Fibroblast of lung (primary cell): Measurements from ENCODE around the gene CNPPD1. TPM values are rescaled to one million over a fixed set of nuclear protein-coding genes. Genes with fewer than 3 reads are reported as not detected.

Source experiments
- DNase-seq, 2 donors: peaks; one replicate each; pipeline versions ENCODE4 v3.0.0 to v3.0.0-alpha.2; 2010; ENCODE audit warnings: low read depth in 2 of 2
- H2AFZ ChIP-seq: 2 replicates; pipeline ENCODE4 v1.5.1; 2012; ENCODE audit warnings: low read length, control low read depth, inconsistent platforms
- H3K27ac ChIP-seq: 2 replicates; pipeline ENCODE4 v1.5.1; 2011; ENCODE audit warnings: low read length, control low read depth; ENCODE audit not compliant: insufficient read depth
- H3K27me3 ChIP-seq: 2 replicates; pipeline ENCODE4 v1.5.1; 2011; ENCODE audit warnings: mild to moderate bottlenecking, low read length; ENCODE audit not compliant: control insufficient read depth, insufficient read depth
- H3K36me3 ChIP-seq: 2 replicates; pipeline ENCODE4 v1.5.1; 2011; ENCODE audit warnings: low read length; ENCODE audit not compliant: control insufficient read depth, insufficient read depth
- H3K4me1 ChIP-seq: 2 replicates; pipeline ENCODE4 v1.5.1; 2011; ENCODE audit warnings: low read length; ENCODE audit not compliant: control insufficient read depth, insufficient read depth; ENCODE audit errors: extremely low read depth
- H3K4me2 ChIP-seq: 2 replicates; pipeline ENCODE4 v1.5.1; 2011; ENCODE audit warnings: low read length, control low read depth; ENCODE audit not compliant: insufficient read depth; ENCODE audit errors: extremely low read depth
- H3K4me3 ChIP-seq, 4 experiments: fragments of 200-600 bp in 1 of 4; sonication (generic) in 1 of 4; replicated peaks in 1 of 4; 2 replicates each; pipeline ENCODE4 v1.5.1; 2011 to 2016; ENCODE audit warnings: low read length in 4 of 4, low read depth in 3 of 4, mild to moderate bottlenecking in 3 of 4, control low read depth in 2 of 4, inconsistent platforms in 1 of 4, mixed read lengths in 1 of 4; ENCODE audit not compliant: insufficient read depth in 1 of 4; ENCODE audit errors: control extremely low read depth in 1 of 4
- H3K79me2 ChIP-seq: 2 replicates; pipeline ENCODE4 v1.5.1; 2012; ENCODE audit warnings: mild to moderate bottlenecking, low read length, inconsistent platforms; ENCODE audit not compliant: control insufficient read depth, insufficient read depth
- H3K9ac ChIP-seq: 2 replicates; pipeline ENCODE4 v1.5.1; 2011; ENCODE audit warnings: mild to moderate bottlenecking, low read length, control low read depth; ENCODE audit not compliant: insufficient read depth
- H3K9me3 ChIP-seq: 2 replicates; pipeline ENCODE4 v1.5.1; 2012; ENCODE audit warnings: low read depth, low read length; ENCODE audit not compliant: control insufficient read depth, insufficient read depth
- H4K20me1 ChIP-seq: 2 replicates; pipeline ENCODE4 v1.5.1; 2011; ENCODE audit warnings: low read length; ENCODE audit not compliant: control insufficient read depth, insufficient read depth; ENCODE audit errors: extremely low read depth
- EZH2 ChIP-seq: IDR thresholded peaks from 2 replicates; pipeline ENCODE4 v1.5.1; 2012; ENCODE audit warnings: low read length, control low read depth, mild to moderate bottlenecking; ENCODE audit errors: missing control alignments
- polyA plus RNA-seq, 2 donors: library from polyadenylated mRNA; depleted of rRNA in 1 of 2; stranded (reverse) in 1 of 2; unstranded in 1 of 2; fragments of >200 nt; gene quantifications; 2 replicates each; pipeline ENCODE4 v1.2.1, GENCODE V29; 2011 to 2012; ENCODE audit warnings: missing spikeins in 1 of 2
- total RNA-seq: library from RNA; depleted of rRNA; stranded (reverse); fragments of >200 nt; gene quantifications from 2 replicates; pipeline ENCODE4 v1.2.1, GENCODE V29; 2014
- TF ChIP-seq, protein P1 (sequence below), 2 donors: IDR thresholded peaks in 1 of 2; conservative IDR thresholded peaks in 1 of 2; 1 replicate in 1 of 2; 2 replicates in 1 of 2; pipeline ENCODE4 v1.5.1; 2011 to 2012; ENCODE audit warnings: low read length in 2 of 2, control low read depth in 1 of 2, inconsistent platforms in 1 of 2, low read depth in 1 of 2, mild to moderate bottlenecking in 1 of 2

The CNPPD1 gene
- total and polyA plus RNA-seq, 2 donors (not counting 1 experiment from before 2014, with no cell fraction given): 33.5 to 42.2 TPM

DNA sequence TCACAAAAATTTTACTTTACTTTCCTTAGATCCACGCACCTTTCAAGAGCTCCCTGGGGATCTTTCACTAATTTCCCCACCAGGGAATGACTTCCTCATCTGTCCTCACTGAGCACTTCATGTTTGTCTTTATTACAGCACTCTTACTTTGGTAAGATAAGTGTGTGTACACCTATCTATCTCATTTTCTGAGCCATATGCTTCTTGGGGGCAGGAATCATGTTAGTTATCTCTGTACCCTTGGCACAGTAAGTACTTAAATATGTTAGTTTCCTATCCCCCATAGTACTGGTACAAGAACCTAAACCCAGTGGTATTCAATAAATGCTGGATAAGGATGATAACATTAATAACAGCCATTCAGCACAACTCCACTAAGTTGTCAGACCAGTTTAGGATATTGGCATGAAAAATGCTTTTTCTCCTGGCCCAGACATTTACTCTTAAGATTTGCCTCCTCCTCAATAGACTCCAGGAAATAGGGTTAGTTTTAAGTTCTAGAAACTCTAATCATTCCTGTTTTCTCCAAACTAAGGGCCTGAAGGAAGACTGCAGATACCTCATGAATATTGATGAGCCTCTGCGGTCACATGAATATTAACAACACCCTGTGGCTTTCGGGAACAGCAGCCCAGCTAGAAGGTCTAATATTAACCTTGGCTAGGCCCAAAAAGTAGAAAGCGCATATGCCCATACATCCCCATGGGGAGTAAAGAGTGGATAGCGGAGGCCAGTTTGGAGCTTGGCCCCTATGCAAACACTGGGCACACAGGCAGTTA is 54.3 kb downstream of the CNPPD1 start:
- Histone ChIP-seq H3K27me3 (no peaks in the 10 kb centered on the region), H3K4me2 (no peak overlapping the region), H3K79me2 (no peaks in the 10 kb centered on the region), H2AFZ (no peak overlapping the region), H3K4me3 (no peak overlapping the region), H3K9me3 (no peaks in the 10 kb centered on the region), H3K36me3 (no peaks in the 10 kb centered on the region), H4K20me1 (no peaks in the 10 kb centered on the region), H3K9ac (no peak overlapping the region), H3K4me1 (peaks cover 6% of the 10 kb centered on the region), H3K27ac (no peak overlapping the region)
- no peak for TF ChIP-seq EZH2
- TF ChIP-seq, protein P1, sequence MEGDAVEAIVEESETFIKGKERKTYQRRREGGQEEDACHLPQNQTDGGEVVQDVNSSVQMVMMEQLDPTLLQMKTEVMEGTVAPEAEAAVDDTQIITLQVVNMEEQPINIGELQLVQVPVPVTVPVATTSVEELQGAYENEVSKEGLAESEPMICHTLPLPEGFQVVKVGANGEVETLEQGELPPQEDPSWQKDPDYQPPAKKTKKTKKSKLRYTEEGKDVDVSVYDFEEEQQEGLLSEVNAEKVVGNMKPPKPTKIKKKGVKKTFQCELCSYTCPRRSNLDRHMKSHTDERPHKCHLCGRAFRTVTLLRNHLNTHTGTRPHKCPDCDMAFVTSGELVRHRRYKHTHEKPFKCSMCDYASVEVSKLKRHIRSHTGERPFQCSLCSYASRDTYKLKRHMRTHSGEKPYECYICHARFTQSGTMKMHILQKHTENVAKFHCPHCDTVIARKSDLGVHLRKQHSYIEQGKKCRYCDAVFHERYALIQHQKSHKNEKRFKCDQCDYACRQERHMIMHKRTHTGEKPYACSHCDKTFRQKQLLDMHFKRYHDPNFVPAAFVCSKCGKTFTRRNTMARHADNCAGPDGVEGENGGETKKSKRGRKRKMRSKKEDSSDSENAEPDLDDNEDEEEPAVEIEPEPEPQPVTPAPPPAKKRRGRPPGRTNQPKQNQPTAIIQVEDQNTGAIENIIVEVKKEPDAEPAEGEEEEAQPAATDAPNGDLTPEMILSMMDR (conservative IDR thresholded peaks at IDR 0.05 in 1 of 2, IDR thresholded peaks at IDR 0.05 in 1 of 2; ENCODE audit: low read depth in 1 of 2, low read length in 2 of 2): no peak
- peak in 1 of 2 donors; percentile 56 for DNase-seq

Other genes with a start within 250 kb of the CNPPD1 start
- gene CDK5R2, start 217.3 kb downstream of the CNPPD1 start, total RNA-seq: under 0.01 and 0.17 TPM in 2 replicates
- 0.02 and 0.05 TPM in 2 replicates for gene CDK5R2, start 217.3 kb downstream of the CNPPD1 start, polyA plus RNA-seq
- gene FEV, start 191.7 kb downstream of the CNPPD1 start, total RNA-seq: not detected in 2 replicates
- not detected in 2 replicates for gene FEV, start 191.7 kb downstream of the CNPPD1 start, polyA plus RNA-seq
- gene CRYBA2, start 183.5 kb downstream of the CNPPD1 start, total RNA-seq: not detected in 2 replicates
- not detected in 2 replicates for gene CRYBA2, start 183.5 kb downstream of the CNPPD1 start, polyA plus RNA-seq
- gene CFAP65, start 135.4 kb downstream of the CNPPD1 start, total RNA-seq: not detected in 2 replicates
- not detected in 2 replicates for gene CFAP65, start 135.4 kb downstream of the CNPPD1 start, polyA plus RNA-seq
- not detected in 2 replicates for gene IHH, start 116.0 kb downstream of the CNPPD1 start, total RNA-seq
- gene IHH, start 116.0 kb downstream of the CNPPD1 start, polyA plus RNA-seq: not detected in 2 replicates
- gene NHEJ1, start 16.1 kb downstream of the CNPPD1 start, total RNA-seq: 20.3 and 22.1 TPM in 2 replicates
- gene NHEJ1, start 16.1 kb downstream of the CNPPD1 start, polyA plus RNA-seq: 22.3 and 24.8 TPM in 2 replicates
- 1.8 and 2.5 TPM in 2 replicates for gene SLC23A3, start 6.9 kb downstream of the CNPPD1 start, total RNA-seq
- gene SLC23A3, start 6.9 kb downstream of the CNPPD1 start, polyA plus RNA-seq: 0.29 and 0.52 TPM in 2 replicates
- gene RETREG2, start 1.4 kb upstream of the CNPPD1 start, total RNA-seq: 88.7 and 95.3 TPM in 2 replicates
- gene RETREG2, start 1.4 kb upstream of the CNPPD1 start, polyA plus RNA-seq: 64.6 and 89.5 TPM in 2 replicates
- gene ZFAND2B, start 29.9 kb upstream of the CNPPD1 start, total RNA-seq: 29.3 and 40.0 TPM in 2 replicates
- 26.8 and 29.9 TPM in 2 replicates for gene ZFAND2B, start 29.9 kb upstream of the CNPPD1 start, polyA plus RNA-seq
- 47.0 and 49.5 TPM in 2 replicates for gene ABCB6, start 42.0 kb upstream of the CNPPD1 start, total RNA-seq
- gene ABCB6, start 42.0 kb upstream of the CNPPD1 start, polyA plus RNA-seq: 12.5 and 14.7 TPM in 2 replicates
- gene ATG9A, start 52.7 kb upstream of the CNPPD1 start, total RNA-seq: 27.2 and 47.2 TPM in 2 replicates
- gene ATG9A, start 52.7 kb upstream of the CNPPD1 start, polyA plus RNA-seq: 64.5 and 68.2 TPM in 2 replicates
- 28.8 and 32.7 TPM in 2 replicates for gene ANKZF1, start 52.9 kb upstream of the CNPPD1 start, total RNA-seq
- 9.9 and 13.2 TPM in 2 replicates for gene ANKZF1, start 52.9 kb upstream of the CNPPD1 start, polyA plus RNA-seq
- 28.2 and 47.0 TPM in 2 replicates for gene GLB1L, start 68.5 kb upstream of the CNPPD1 start, total RNA-seq
- gene GLB1L, start 68.5 kb upstream of the CNPPD1 start, polyA plus RNA-seq: 12.8 and 16.9 TPM in 2 replicates
- 26.7 and 30.7 TPM in 2 replicates for gene STK16, start 68.6 kb upstream of the CNPPD1 start, total RNA-seq
- 35.7 and 42.8 TPM in 2 replicates for gene STK16, start 68.6 kb upstream of the CNPPD1 start, polyA plus RNA-seq
- not detected in 2 replicates for gene TUBA4B, start 76.3 kb upstream of the CNPPD1 start, total RNA-seq
- gene TUBA4B, start 76.3 kb upstream of the CNPPD1 start, polyA plus RNA-seq: not detected in 2 replicates
- 5.6 and 7.7 TPM in 2 replicates for gene TUBA4A, start 77.0 kb upstream of the CNPPD1 start, total RNA-seq
- gene TUBA4A, start 77.0 kb upstream of the CNPPD1 start, polyA plus RNA-seq: 14.7 and 34.2 TPM in 2 replicates
- gene DNAJB2, start 102.4 kb upstream of the CNPPD1 start, total RNA-seq: 55.2 and 81.3 TPM in 2 replicates
- 24.9 and 29.8 TPM in 2 replicates for gene DNAJB2, start 102.4 kb upstream of the CNPPD1 start, polyA plus RNA-seq
- gene PTPRN, start 132.5 kb upstream of the CNPPD1 start, total RNA-seq: 3.5 and 10.8 TPM in 2 replicates
- 0.28 and 0.55 TPM in 2 replicates for gene PTPRN, start 132.5 kb upstream of the CNPPD1 start, polyA plus RNA-seq
- gene RESP18, start 155.8 kb upstream of the CNPPD1 start, total RNA-seq: not detected in 2 replicates
- gene RESP18, start 155.8 kb upstream of the CNPPD1 start, polyA plus RNA-seq: not detected in 2 replicates
- gene DNPEP, start 211.0 kb upstream of the CNPPD1 start, total RNA-seq: 69.9 and 72.5 TPM in 2 replicates
- gene DNPEP, start 211.0 kb upstream of the CNPPD1 start, polyA plus RNA-seq: 38.2 and 44.0 TPM in 2 replicates
- gene DES, start 241.5 kb upstream of the CNPPD1 start, total RNA-seq: 34.7 and 69.3 TPM in 2 replicates
- 3.8 and 11.0 TPM in 2 replicates for gene DES, start 241.5 kb upstream of the CNPPD1 start, polyA plus RNA-seq